ENCODE measurements around the gene CDH2. TPM values are rescaled to one million over a fixed set of nuclear protein-coding genes. Genes with fewer than 3 reads are reported as not detected.

Gene CDH2
- total and polyA plus RNA-seq, 7 donors = under 0.01 to 8.2 (median 5.6) TPM; not detected in 1

GRCh38 chr18:28086670-28087552 is 90.0 kb downstream of the CDH2 start:
- Histone ChIP-seq H3K4me3 (no peak overlapping the region), H3K9me3 (no peaks in the 10 kb centered on the region), H3K4me1 (peaks cover 0 to 10% (median 0%) of the 10 kb centered on the region in 4 donors), H3K27me3 (no peaks in the 10 kb centered on the region), H3K36me3 (no peaks in the 10 kb centered on the region), H3K27ac (no peak overlapping the region)
- DNase-seq = no peak
- WGBS, 2 donors = 25 to 67% methylated on average over 9 of the region's 9 CpGs
- TF ChIP-seq EP300 (IDR thresholded peaks at IDR 0.05) (no peak), CTCF (IDR thresholded peaks at IDR 0.05) (no peak), POLR2AphosphoS5 (IDR thresholded peaks at IDR 0.05) (no peak), POLR2A (IDR thresholded peaks at IDR 0.05) (no peak)
- intact Hi-C loops (cut with DNase I) = no loop called here

- Histone ChIP-seq H3K27ac (no peak overlapping the region), H3K9me3 (no peaks in the 10 kb centered on the region), H3K4me3 (no peak overlapping the region), H3K4me1 (no peaks in the 10 kb centered on the region), H3K36me3 (no peaks in the 10 kb centered on the region), H3K27me3 (no peaks in the 10 kb centered on the region)
- intact Hi-C loops (cut with DNase I) = no loop called here
- no peak for TF ChIP-seq POLR2AphosphoS5 (IDR thresholded peaks at IDR 0.05)
- no peak for TF ChIP-seq CTCF (IDR thresholded peaks at IDR 0.05)
- no peak for TF ChIP-seq POLR2A (IDR thresholded peaks at IDR 0.05)
- TF ChIP-seq EP300 (IDR thresholded peaks at IDR 0.05) = no peak
- WGBS, 2 donors = 62 to 84% methylated on average over 2 of the region's 2 CpGs
- no peak for DNase-seq
Measured at GRCh38 chr18:28081516-28081915, 95.4 kb downstream of the CDH2 start.

- no peak overlapping the region for H3K27ac ChIP-seq
- no peaks in the 10 kb centered on the region for H3K27me3 ChIP-seq
- WGBS, 2 donors = 59 to 71% methylated on average over 1 of the region's 1 CpG
- no peak overlapping the region for H3K4me3 ChIP-seq
- intact Hi-C loops (cut with DNase I) = no loop called here
- DNase-seq = no peak
- H3K9me3 ChIP-seq = no peaks in the 10 kb centered on the region
- no peak for TF ChIP-seq POLR2AphosphoS5 (IDR thresholded peaks at IDR 0.05)
- no peak for TF ChIP-seq CTCF (IDR thresholded peaks at IDR 0.05)
- TF ChIP-seq POLR2A (IDR thresholded peaks at IDR 0.05) = no peak
- TF ChIP-seq EP300 (IDR thresholded peaks at IDR 0.05) = no peak
- no peaks in the 10 kb centered on the region for H3K4me1 ChIP-seq
- no peaks in the 10 kb centered on the region for H3K36me3 ChIP-seq
Measured at GRCh38 chr18:28080876-28081300, 96.0 kb downstream of the CDH2 start.

- Histone ChIP-seq H3K4me3 (no peak overlapping the region), H3K4me1 (no peaks in the 10 kb centered on the region), H3K27ac (no peak overlapping the region), H3K27me3 (no peaks in the 10 kb centered on the region), H3K9me3 (no peaks in the 10 kb centered on the region), H3K36me3 (no peaks in the 10 kb centered on the region)
- TF ChIP-seq POLR2AphosphoS5 (IDR thresholded peaks at IDR 0.05) (no peak), EP300 (IDR thresholded peaks at IDR 0.05) (no peak), POLR2A (IDR thresholded peaks at IDR 0.05) (no peak), CTCF (IDR thresholded peaks at IDR 0.05) (no peak)
- DNase-seq = no peak
- intact Hi-C loops (cut with DNase I) = no loop called here
- WGBS, 2 donors = 87 to 90% methylated on average over 2 of the region's 2 CpGs
Measured at GRCh38 chr18:28079883-28080282, 97.0 kb downstream of the CDH2 start.
